ENCODE measurements around the gene MACO1.
"Not testable (repeated sequence)": the region's sequence is repeated elsewhere in the genome, so short reads cannot be mapped to it uniquely, and the experiment has no call there.

- TF ChIP-seq CTCF (IDR thresholded peaks at IDR 0.05 in 2 of 3, conservative IDR thresholded peaks at IDR 0.05 in 1 of 3; ENCODE audit: control insufficient read depth in 2 of 3, extremely low read depth in 1 of 3, insufficient read depth in 1 of 3, low read depth in 3 of 3, low read length in 3 of 3); POLR2AphosphoS5 (IDR thresholded peaks at IDR 0.05; ENCODE audit: low read length); POLR2A (IDR thresholded peaks at IDR 0.05; ENCODE audit: low read depth, low read length): not testable (repeated sequence)
- TF ChIP-seq, protein P1, sequence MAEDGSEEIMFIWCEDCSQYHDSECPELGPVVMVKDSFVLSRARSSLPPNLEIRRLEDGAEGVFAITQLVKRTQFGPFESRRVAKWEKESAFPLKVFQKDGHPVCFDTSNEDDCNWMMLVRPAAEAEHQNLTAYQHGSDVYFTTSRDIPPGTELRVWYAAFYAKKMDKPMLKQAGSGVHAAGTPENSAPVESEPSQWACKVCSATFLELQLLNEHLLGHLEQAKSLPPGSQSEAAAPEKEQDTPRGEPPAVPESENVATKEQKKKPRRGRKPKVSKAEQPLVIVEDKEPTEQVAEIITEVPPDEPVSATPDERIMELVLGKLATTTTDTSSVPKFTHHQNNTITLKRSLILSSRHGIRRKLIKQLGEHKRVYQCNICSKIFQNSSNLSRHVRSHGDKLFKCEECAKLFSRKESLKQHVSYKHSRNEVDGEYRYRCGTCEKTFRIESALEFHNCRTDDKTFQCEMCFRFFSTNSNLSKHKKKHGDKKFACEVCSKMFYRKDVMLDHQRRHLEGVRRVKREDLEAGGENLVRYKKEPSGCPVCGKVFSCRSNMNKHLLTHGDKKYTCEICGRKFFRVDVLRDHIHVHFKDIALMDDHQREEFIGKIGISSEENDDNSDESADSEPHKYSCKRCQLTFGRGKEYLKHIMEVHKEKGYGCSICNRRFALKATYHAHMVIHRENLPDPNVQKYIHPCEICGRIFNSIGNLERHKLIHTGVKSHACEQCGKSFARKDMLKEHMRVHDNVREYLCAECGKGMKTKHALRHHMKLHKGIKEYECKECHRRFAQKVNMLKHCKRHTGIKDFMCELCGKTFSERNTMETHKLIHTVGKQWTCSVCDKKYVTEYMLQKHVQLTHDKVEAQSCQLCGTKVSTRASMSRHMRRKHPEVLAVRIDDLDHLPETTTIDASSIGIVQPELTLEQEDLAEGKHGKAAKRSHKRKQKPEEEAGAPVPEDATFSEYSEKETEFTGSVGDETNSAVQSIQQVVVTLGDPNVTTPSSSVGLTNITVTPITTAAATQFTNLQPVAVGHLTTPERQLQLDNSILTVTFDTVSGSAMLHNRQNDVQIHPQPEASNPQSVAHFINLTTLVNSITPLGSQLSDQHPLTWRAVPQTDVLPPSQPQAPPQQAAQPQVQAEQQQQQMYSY (CRISPR knock-in tag; IDR thresholded peaks at IDR 0.05) = not testable (repeated sequence)
Measured at GRCh38 chr1:25409641-25410427, 20.9 kb upstream of the MACO1 start.
